PFSK-1 (cell line): ENCODE measurements around the gene NMNAT3.

ENCODE experiments used
- POLR2AphosphoS5 ChIP-seq: IDR thresholded peaks from 2 replicates; pipeline ENCODE4 v1.6.1; 2012; ENCODE audit warnings: low read depth, mild to moderate bottlenecking, control low read depth, low read length, moderate library complexity
- SIN3A ChIP-seq: IDR thresholded peaks from 2 replicates; pipeline ENCODE4 v1.6.1; 2012; ENCODE audit warnings: mild to moderate bottlenecking, low read length, moderate library complexity, borderline replicate concordance; ENCODE audit not compliant: insufficient read depth

- TF ChIP-seq SIN3A: no peak
- no peak for TF ChIP-seq POLR2AphosphoS5
These were observed 119.2 kb downstream of the NMNAT3 start for GRCh38 chr3:139558351-139559266.
